SK-N-SH treated with all-trans-retinoic acid at 6 μM for 48 hours (cell line): ENCODE data around the gene MED9.

Experiments used
- ATAC-seq: fragments of 200-7000 bp; cut with Tn5 transposase; 3 replicates; pipeline ENCODE4 v1.9.1; 2020; ENCODE audit warnings: mild to moderate bottlenecking, moderate library complexity
- ARNTL ChIP-seq: fragments of 450-650 bp; formaldehyde crosslinking; IDR thresholded peaks from 2 replicates; pipeline ENCODE4 v1.5.0; 2020; ENCODE audit warnings: low read depth, mild to moderate bottlenecking, moderate library complexity, borderline replicate concordance
- CSDC2 ChIP-seq: fragments of 250-450 bp; sonication (Bioruptor Pico); IDR thresholded peaks from 2 replicates; pipeline ENCODE4 v1.5.0; 2020; ENCODE audit warnings: mild to moderate bottlenecking, moderate library complexity
- CSRNP3 ChIP-seq: fragments of 250-450 bp; sonication (Bioruptor Pico); IDR thresholded peaks from 2 replicates; pipeline ENCODE4 v1.5.1; 2021; ENCODE audit warnings: mild to moderate bottlenecking, moderate library complexity
- ESRRG ChIP-seq: fragments of 250-450 bp; sonication (Bioruptor Pico); IDR thresholded peaks from 2 replicates; pipeline ENCODE4 v1.6.1; 2021; ENCODE audit warnings: mild to moderate bottlenecking
- ISL1 ChIP-seq: fragments of 250-450 bp; sonication (Bioruptor Pico); IDR thresholded peaks from 2 replicates; pipeline ENCODE4 v2.1.2; 2022; ENCODE audit warnings: mild to moderate bottlenecking, moderate library complexity
- OSR1 ChIP-seq: fragments of 250-450 bp; sonication (Bioruptor Pico); IDR thresholded peaks from 2 replicates; pipeline ENCODE4 v1.8.0; 2022; ENCODE audit warnings: moderate library complexity, mild to moderate bottlenecking, inconsistent platforms
- POU6F1 ChIP-seq: fragments of 250-450 bp; sonication (Bioruptor Pico); IDR thresholded peaks from 2 replicates; pipeline ENCODE4 v1.8.0; 2021; ENCODE audit warnings: low read depth, mild to moderate bottlenecking, moderate library complexity, borderline replicate concordance
- PPARA ChIP-seq: fragments of 250-450 bp; sonication (Bioruptor Pico); IDR thresholded peaks from 2 replicates; pipeline ENCODE4 v1.5.0; 2020; ENCODE audit warnings: mild to moderate bottlenecking, borderline replicate concordance
- RARB ChIP-seq: fragments of 250-450 bp; sonication (Bioruptor Pico); IDR thresholded peaks from 2 replicates; pipeline ENCODE4 v1.8.0; 2021; ENCODE audit warnings: mild to moderate bottlenecking, moderate library complexity
- SNAI2 ChIP-seq: fragments of 250-450 bp; sonication (Bioruptor Pico); IDR thresholded peaks from 2 replicates; pipeline ENCODE4 v1.5.0; 2020; ENCODE audit warnings: mild to moderate bottlenecking, moderate library complexity
- TCF4 ChIP-seq: fragments of 250-450 bp; sonication (Bioruptor Pico); IDR thresholded peaks from 2 replicates; pipeline ENCODE4 v1.8.0; 2021; ENCODE audit warnings: mild to moderate bottlenecking, moderate library complexity, borderline replicate concordance
- TOX ChIP-seq: fragments of 250-450 bp; sonication (Bioruptor Pico); IDR thresholded peaks from 2 replicates; pipeline ENCODE4 v1.8.0; 2021; ENCODE audit warnings: mild to moderate bottlenecking, moderate library complexity, borderline replicate concordance
- TSHZ2 ChIP-seq: fragments of 250-450 bp; sonication (Bioruptor Pico); IDR thresholded peaks from 2 replicates; pipeline ENCODE4 v1.5.0; 2020; ENCODE audit warnings: mild to moderate bottlenecking, moderate library complexity
- ZC3H10 ChIP-seq: fragments of 250-450 bp; sonication (Bioruptor Pico); IDR thresholded peaks from 2 replicates; pipeline ENCODE4 v1.5.1; 2021; ENCODE audit warnings: mild to moderate bottlenecking, moderate library complexity
- ZFP30 ChIP-seq: fragments of 450-650 bp; formaldehyde crosslinking; IDR thresholded peaks from 2 replicates; pipeline ENCODE4 v1.5.0; 2022; ENCODE audit warnings: mild to moderate bottlenecking, moderate library complexity
- ZNF8 ChIP-seq: fragments of 450-650 bp; formaldehyde crosslinking; IDR thresholded peaks from 2 replicates; pipeline ENCODE4 v1.5.0; 2020; ENCODE audit warnings: mild to moderate bottlenecking, moderate library complexity
- TF ChIP-seq, protein P1 (sequence below): fragments of 250-450 bp; sonication (Bioruptor Pico); IDR thresholded peaks from 2 replicates; pipeline ENCODE4 v1.5.1; 2020; ENCODE audit warnings: low read depth, mild to moderate bottlenecking, moderate library complexity

MED9 gene

GRCh38 chr17:17504341-17505140 lies 27.7 kb downstream of the MED9 start (continued):
- TF ChIP-seq ARNTL (CRISPR knock-in tag), result no peak
- TF ChIP-seq CSRNP3, result no peak

- ATAC-seq, result no peak
- TF ChIP-seq ARNTL (CRISPR knock-in tag), result no peak
- no peak for TF ChIP-seq TCF4
- no peak for TF ChIP-seq ZC3H10 (CRISPR knock-in tag)
- no peak for TF ChIP-seq SNAI2 (CRISPR knock-in tag)
- no peak for TF ChIP-seq ESRRG (CRISPR knock-in tag)
- no peak for TF ChIP-seq PPARA
Observed at GRCh38 chr17:17505151-17505550, 28.4 kb downstream of the MED9 start.

DNA sequence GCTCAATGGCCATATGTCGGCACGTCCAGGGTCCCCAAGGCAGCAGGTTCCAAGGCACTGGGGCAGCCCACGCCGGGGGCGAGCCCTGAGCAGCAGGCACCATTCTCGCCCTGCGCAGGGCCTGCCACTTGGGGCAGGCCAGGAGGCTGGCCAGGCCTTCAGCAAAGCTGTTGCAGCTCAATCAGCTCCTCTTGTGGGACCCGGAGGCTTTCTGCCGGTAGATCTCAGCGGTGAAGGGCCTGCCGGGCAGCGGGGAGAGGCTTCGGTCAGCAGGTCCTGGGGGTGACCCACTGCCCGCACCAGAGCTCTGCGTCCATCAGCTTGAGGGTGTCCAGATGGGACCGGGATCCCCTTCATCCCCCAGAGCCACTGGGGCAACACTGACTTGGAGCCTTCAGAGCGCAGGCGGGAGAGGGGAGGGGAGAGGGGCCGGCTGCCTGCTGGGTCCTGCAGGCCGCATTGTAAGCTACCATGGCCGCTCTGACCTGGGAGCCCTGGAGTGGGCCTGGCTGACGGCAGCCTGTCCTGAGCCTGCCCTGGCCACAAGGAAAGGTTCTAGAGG lies 28.9 kb downstream of the MED9 start:
- TF ChIP-seq OSR1 (CRISPR knock-in tag), result no peak
- no peak for TF ChIP-seq ISL1 (CRISPR knock-in tag)
- no peak for TF ChIP-seq RARB (CRISPR knock-in tag)
- no peak for TF ChIP-seq CSRNP3
- no peak for TF ChIP-seq ZNF8 (CRISPR knock-in tag)
- TF ChIP-seq ZFP30, result no peak
- TF ChIP-seq TOX (CRISPR knock-in tag), result no peak
- TF ChIP-seq PPARA, result no peak
- TF ChIP-seq POU6F1 (CRISPR knock-in tag), result no peak
- no peak for TF ChIP-seq ARNTL (CRISPR knock-in tag)
- no peak for TF ChIP-seq CSDC2 (CRISPR knock-in tag)
- no peak for TF ChIP-seq TCF4
- TF ChIP-seq ZC3H10 (CRISPR knock-in tag), result no peak
- no peak for TF ChIP-seq SNAI2 (CRISPR knock-in tag)
- TF ChIP-seq, all 23 proteins: peak for 0
- no peak for ATAC-seq

DNA sequence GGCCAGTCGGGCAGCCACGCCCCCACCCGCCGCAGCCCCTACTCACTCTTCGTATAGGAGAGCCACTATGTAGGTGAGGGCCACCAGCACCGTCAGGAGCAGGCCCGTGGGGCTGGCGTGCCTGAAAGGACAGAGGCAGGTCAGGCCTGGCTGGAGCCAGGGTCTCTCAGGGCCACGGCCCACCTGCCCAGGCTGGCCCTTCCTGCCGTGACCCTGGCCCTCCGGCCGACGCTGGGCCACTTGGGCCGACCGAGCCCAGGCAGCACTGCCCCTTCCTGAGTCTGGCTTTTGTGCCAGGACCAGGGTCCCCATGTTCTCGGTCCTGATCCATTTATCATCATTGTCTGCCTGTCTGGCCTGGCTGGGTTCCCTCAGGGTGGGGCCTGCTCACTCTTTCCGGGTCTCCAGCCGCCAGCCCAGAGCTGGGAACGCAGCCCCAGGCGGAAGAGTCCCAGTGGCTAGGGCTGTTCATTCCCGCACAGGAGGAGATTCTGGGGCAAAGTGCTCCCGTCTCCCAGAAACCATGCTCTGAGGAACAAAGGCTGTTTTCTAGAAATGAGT lies 29.5 kb downstream of the MED9 start:
- no peak for ATAC-seq

More for the DNA sequence above, 29.5 kb downstream of the MED9 start:
- no peak for TF ChIP-seq CSRNP3
- no peak for TF ChIP-seq ARNTL (CRISPR knock-in tag)
- TF ChIP-seq CSDC2 (CRISPR knock-in tag), result no peak
- TF ChIP-seq TSHZ2 (CRISPR knock-in tag), result no peak
- TF ChIP-seq, protein P1, sequence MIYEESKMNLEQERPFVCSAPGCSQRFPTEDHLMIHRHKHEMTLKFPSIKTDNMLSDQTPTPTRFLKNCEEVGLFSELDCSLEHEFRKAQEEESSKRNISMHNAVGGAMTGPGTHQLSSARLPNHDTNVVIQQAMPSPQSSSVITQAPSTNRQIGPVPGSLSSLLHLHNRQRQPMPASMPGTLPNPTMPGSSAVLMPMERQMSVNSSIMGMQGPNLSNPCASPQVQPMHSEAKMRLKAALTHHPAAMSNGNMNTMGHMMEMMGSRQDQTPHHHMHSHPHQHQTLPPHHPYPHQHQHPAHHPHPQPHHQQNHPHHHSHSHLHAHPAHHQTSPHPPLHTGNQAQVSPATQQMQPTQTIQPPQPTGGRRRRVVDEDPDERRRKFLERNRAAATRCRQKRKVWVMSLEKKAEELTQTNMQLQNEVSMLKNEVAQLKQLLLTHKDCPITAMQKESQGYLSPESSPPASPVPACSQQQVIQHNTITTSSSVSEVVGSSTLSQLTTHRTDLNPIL (CRISPR knock-in tag), result no peak
- TF ChIP-seq OSR1 (CRISPR knock-in tag), result no peak
